Trophoblast cell (in vitro differentiated cells and primary cell): ENCODE data around the gene PLB1.

Source experiments
- DNase-seq, 2 donors: peaks; one replicate each; pipeline ENCODE4 v3.0.0-alpha.2; 2016
- H2AFZ ChIP-seq: 2 replicates; pipeline ENCODE4 v1.6.1; 2013; ENCODE audit warnings: low read length, moderate library complexity, mild to moderate bottlenecking; ENCODE audit not compliant: insufficient read depth, poor library complexity
- H2AK5ac ChIP-seq: 2 replicates; pipeline ENCODE4 v1.6.1; 2013; ENCODE audit warnings: mild to moderate bottlenecking, low read length
- H2BK120ac ChIP-seq: 2 replicates; pipeline ENCODE4 v1.6.1; 2013; ENCODE audit warnings: low read length, mild to moderate bottlenecking, moderate library complexity; ENCODE audit not compliant: insufficient read depth, poor library complexity
- H2BK12ac ChIP-seq: 2 replicates; pipeline ENCODE4 v1.6.1; 2013; ENCODE audit warnings: mild to moderate bottlenecking, low read length, moderate library complexity
- H2BK5ac ChIP-seq: 2 replicates; pipeline ENCODE4 v1.6.1; 2013; ENCODE audit warnings: low read length, low read depth, moderate library complexity, mild to moderate bottlenecking; ENCODE audit not compliant: poor library complexity
- H3K14ac ChIP-seq: 2 replicates; pipeline ENCODE4 v1.6.1; 2013; ENCODE audit warnings: mild to moderate bottlenecking, low read length
- H3K18ac ChIP-seq: 2 replicates; pipeline ENCODE4 v1.6.1; 2013; ENCODE audit warnings: mild to moderate bottlenecking, low read length
- H3K23ac ChIP-seq: 2 replicates; pipeline ENCODE4 v1.6.1; 2013; ENCODE audit warnings: low read length
- H3K27ac ChIP-seq: 2 replicates; pipeline ENCODE4 v1.5.1; 2013; ENCODE audit warnings: low read depth, mild to moderate bottlenecking, inconsistent platforms, low read length, moderate library complexity
- H3K27me3 ChIP-seq: 2 replicates; pipeline ENCODE4 v1.6.1; 2013; ENCODE audit warnings: inconsistent platforms, mild to moderate bottlenecking, low read length, moderate library complexity; ENCODE audit not compliant: insufficient read depth
- H3K36me3 ChIP-seq, 2 experiments: 1 replicate in 1 of 2; 2 replicates in 1 of 2; pipeline ENCODE4 v1.6.1; 2013; ENCODE audit warnings: low read length in 2 of 2, mild to moderate bottlenecking in 2 of 2, moderate library complexity in 1 of 2; ENCODE audit not compliant: insufficient read depth in 2 of 2, control insufficient read depth in 1 of 2
- H3K4ac ChIP-seq: 2 replicates; pipeline ENCODE4 v1.6.1; 2013; ENCODE audit warnings: low read depth, mild to moderate bottlenecking, low read length, moderate library complexity
- H3K4me1 ChIP-seq, 2 experiments: 1 replicate in 1 of 2; 2 replicates in 1 of 2; pipeline ENCODE4 v1.6.1; 2013; ENCODE audit warnings: low read length in 2 of 2, mild to moderate bottlenecking in 2 of 2, moderate library complexity in 1 of 2; ENCODE audit not compliant: insufficient read depth in 2 of 2, control insufficient read depth in 1 of 2
- H3K4me2 ChIP-seq: 2 replicates; pipeline ENCODE4 v1.6.1; 2013; ENCODE audit warnings: inconsistent platforms, mild to moderate bottlenecking, low read length, moderate library complexity
- H3K4me3 ChIP-seq: 2 replicates; pipeline ENCODE4 v1.5.1; 2013; ENCODE audit warnings: mild to moderate bottlenecking, low read depth, low read length, inconsistent platforms
- H3K79me1 ChIP-seq: one replicate; pipeline ENCODE4 v1.6.1; 2013; ENCODE audit warnings: low read length
- H3K79me2 ChIP-seq: 2 replicates; pipeline ENCODE4 v1.6.1; 2013; ENCODE audit warnings: low read length, mild to moderate bottlenecking; ENCODE audit not compliant: control insufficient read depth, insufficient read depth, poor library complexity
- H3K9ac ChIP-seq: 2 replicates; pipeline ENCODE4 v1.6.1; 2013; ENCODE audit warnings: mild to moderate bottlenecking, low read length
- H3K9me3 ChIP-seq: 2 replicates; pipeline ENCODE4 v1.6.1; 2013; ENCODE audit warnings: low read depth, mild to moderate bottlenecking, control low read depth, inconsistent platforms, low read length; ENCODE audit not compliant: insufficient read depth
- H4K12ac ChIP-seq: 2 replicates; pipeline ENCODE4 v1.6.1; 2013; ENCODE audit warnings: low read depth, mild to moderate bottlenecking, low read length, moderate library complexity
- H4K8ac ChIP-seq: 2 replicates; pipeline ENCODE4 v1.6.1; 2013; ENCODE audit warnings: low read depth, mild to moderate bottlenecking, low read length, moderate library complexity
- H4K91ac ChIP-seq: one replicate; pipeline ENCODE4 v1.6.1; 2013; ENCODE audit warnings: low read depth, mild to moderate bottlenecking, low read length, moderate library complexity
- WGBS: extraction: QIAGEN DNeasy Blood & Tissue Kit; methylation state at CpG from one replicate; pipeline ENCODE4 v1.1.7; 2013; ENCODE audit warnings: missing lambda C conversion rate; ENCODE audit not compliant: insufficient read length, insufficient coverage; ENCODE audit errors: extremely low coverage; 5-methylcytosine and 5-hydroxymethylcytosine counted together

The PLB1 gene

DNA sequence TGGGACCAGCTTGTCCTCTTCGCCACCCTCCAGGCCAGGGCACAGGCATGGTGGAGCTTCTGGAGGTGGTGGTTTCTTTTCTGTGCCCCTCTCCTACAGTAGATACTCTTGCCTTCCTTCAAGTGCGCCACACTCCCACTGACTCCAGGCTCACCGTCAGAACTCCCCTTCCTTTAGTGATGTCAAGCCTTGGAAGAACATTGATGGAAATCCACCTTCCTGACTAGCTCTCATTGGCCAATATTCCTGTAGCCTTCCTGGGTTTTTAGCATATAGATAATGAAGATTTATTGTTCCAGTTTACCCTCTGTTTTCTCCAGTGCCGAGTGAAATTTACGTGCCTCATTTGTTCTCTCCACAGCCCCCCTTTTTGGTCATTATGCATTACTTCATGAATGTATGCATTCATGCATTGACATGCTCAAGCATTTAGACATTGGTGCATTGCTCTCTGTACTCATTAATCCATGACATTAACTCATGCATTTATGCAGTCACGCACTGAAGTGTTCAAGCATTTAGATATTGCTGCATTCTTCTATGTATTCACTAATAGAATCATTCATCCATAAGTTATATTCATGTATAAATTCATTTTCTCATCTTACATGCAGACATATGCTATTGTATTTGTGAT is 37.3 kb downstream of the PLB1 start:
- Histone ChIP-seq H3K27me3 (no peaks in the 10 kb centered on the region), H3K4ac (no peak overlapping the region), H3K23ac (no peak overlapping the region), H2BK120ac (no peak overlapping the region), H4K8ac (no peak overlapping the region), H3K27ac (no peak overlapping the region), H3K36me3 (no peaks in the 10 kb centered on the region), H3K9me3 (no peaks in the 10 kb centered on the region), H3K79me1 (no peaks in the 10 kb centered on the region), H3K4me2 (no peak overlapping the region), H2AFZ (no peak overlapping the region), H3K14ac (no peak overlapping the region), H3K9ac (no peak overlapping the region), H2BK12ac (no peak overlapping the region), H3K18ac (no peak overlapping the region), H2AK5ac (no peak overlapping the region), H3K4me1 (peaks cover 2 to 3% of the 10 kb centered on the region in 2 experiments), H3K79me2 (no peaks in the 10 kb centered on the region), H2BK5ac (no peak overlapping the region), H4K91ac (no peak overlapping the region), H4K12ac (no peak overlapping the region), H3K4me3 (no peak overlapping the region)
- DNase-seq, result no peak
- WGBS, result no CpG with 5 or more reads among the region's 6 CpGs

DNA sequence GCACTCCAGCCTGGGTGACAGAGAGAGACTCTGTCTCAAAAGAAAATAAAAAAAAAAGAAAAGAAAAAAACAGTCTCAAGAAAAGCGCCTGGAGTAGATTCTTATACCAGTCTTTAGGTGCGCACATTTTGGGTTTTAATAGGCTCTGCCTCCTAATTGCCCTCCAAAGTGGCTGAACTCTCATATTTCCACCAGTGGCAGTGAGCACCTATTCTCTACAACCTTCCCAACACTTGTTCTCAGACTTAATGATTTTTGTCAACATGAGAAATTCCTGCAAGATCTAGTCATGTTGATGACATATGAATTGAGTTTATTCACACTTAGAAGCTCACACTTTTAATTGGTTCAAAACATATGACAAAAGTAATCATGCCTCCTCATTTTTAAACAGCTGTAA is 39.0 kb downstream of the PLB1 start:
- H3K4me3 ChIP-seq, result no peak overlapping the region
- peaks cover 2% of the 10 kb centered on the region for H3K9me3 ChIP-seq
- no peak overlapping the region for H3K4me2 ChIP-seq
- H4K8ac ChIP-seq, result no peak overlapping the region
- H2AFZ ChIP-seq, result no peak overlapping the region
- no peak overlapping the region for H2BK12ac ChIP-seq
- no peaks in the 10 kb centered on the region for H3K79me2 ChIP-seq
- no peak overlapping the region for H2AK5ac ChIP-seq
- H2BK120ac ChIP-seq, result no peak overlapping the region
- no peaks in the 10 kb centered on the region for H3K27me3 ChIP-seq
- H3K9ac ChIP-seq, result no peak overlapping the region
- WGBS, result no CpG with 5 or more reads among the region's 2 CpGs
- H3K14ac ChIP-seq, result no peak overlapping the region
- DNase-seq, result no peak
- no peak overlapping the region for H4K91ac ChIP-seq
- peaks cover 2 to 3% of the 10 kb centered on the region in 2 experiments for H3K4me1 ChIP-seq
- no peak overlapping the region for H2BK5ac ChIP-seq
- no peak overlapping the region for H3K23ac ChIP-seq
- H4K12ac ChIP-seq, result no peak overlapping the region
- H3K4ac ChIP-seq, result no peak overlapping the region
- no peaks in the 10 kb centered on the region for H3K36me3 ChIP-seq
- H3K18ac ChIP-seq, result no peak overlapping the region
- H3K27ac ChIP-seq, result no peak overlapping the region
- H3K79me1 ChIP-seq, result no peaks in the 10 kb centered on the region

DNA sequence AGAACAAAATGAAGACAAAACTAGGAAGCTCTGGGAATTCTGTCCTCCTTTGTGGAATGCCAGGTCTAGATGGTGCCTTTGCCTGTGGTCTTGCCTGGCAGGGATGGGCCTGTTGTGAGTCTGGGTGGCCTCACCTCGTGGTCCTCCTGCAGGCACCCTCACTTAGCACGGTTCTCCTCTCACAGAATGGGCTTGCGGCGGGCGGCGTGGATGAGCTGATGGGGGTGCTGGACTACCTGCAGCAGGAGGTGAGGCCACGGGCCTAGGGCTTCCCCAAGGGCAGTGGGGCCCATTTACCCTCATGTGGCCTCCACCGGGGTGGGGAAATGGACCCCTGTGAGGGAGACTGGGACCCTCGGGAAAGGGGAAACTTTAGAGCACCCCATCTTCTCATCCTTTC is 42.3 kb downstream of the PLB1 start:
- Histone ChIP-seq H3K23ac (no peak overlapping the region), H3K9ac (no peak overlapping the region), H3K9me3 (peaks cover 2% of the 10 kb centered on the region), H3K4ac (no peak overlapping the region), H3K4me3 (no peak overlapping the region), H3K27ac (no peak overlapping the region), H4K8ac (no peak overlapping the region), H3K18ac (no peak overlapping the region), H3K14ac (no peak overlapping the region), H3K4me1 (peaks cover 4 to 5% of the 10 kb centered on the region in 2 experiments), H3K4me2 (no peak overlapping the region), H2BK12ac (no peak overlapping the region), H3K79me1 (no peaks in the 10 kb centered on the region), H3K79me2 (no peaks in the 10 kb centered on the region), H3K27me3 (no peaks in the 10 kb centered on the region), H4K12ac (no peak overlapping the region), H2BK120ac (no peak overlapping the region), H2AFZ (no peak overlapping the region), H4K91ac (no peak overlapping the region), H3K36me3 (no peaks in the 10 kb centered on the region), H2BK5ac (no peak overlapping the region), H2AK5ac (no peak overlapping the region)
- DNase-seq, result no peak
- no CpG with 5 or more reads among the region's 9 CpGs for WGBS

DNA sequence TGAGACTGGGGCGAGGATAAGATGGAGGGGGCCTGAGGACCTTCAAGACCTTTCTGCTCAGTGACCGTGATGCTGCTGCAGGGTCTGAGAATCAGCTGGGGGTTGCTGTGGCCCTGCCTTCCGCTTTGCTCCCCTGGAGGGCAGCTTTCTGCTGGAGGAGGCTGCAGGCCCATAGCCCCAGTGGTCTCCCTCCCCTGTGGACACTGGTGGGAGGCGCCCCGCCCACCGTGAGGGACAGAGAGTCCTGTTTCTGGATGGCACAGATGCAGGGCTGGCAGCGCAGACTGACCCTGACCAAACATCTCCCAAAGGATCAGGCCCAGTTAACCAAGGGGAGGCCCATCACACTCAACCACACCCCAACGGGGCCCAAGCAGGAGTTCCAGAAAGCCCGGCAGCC is 42.8 kb downstream of the PLB1 start:
- no peak overlapping the region for H3K4me2 ChIP-seq
- H3K36me3 ChIP-seq, result no peaks in the 10 kb centered on the region
- no peak overlapping the region for H3K9ac ChIP-seq
- H3K79me2 ChIP-seq, result no peaks in the 10 kb centered on the region
- no peak overlapping the region for H3K4me3 ChIP-seq
- H2BK120ac ChIP-seq, result no peak overlapping the region
- H3K27me3 ChIP-seq, result no peaks in the 10 kb centered on the region
- no peak overlapping the region for H4K8ac ChIP-seq
- DNase-seq, result no peak
- no peak overlapping the region for H2BK12ac ChIP-seq
- WGBS, result no CpG with 5 or more reads among the region's 9 CpGs
- H2AFZ ChIP-seq, result no peak overlapping the region
- H3K14ac ChIP-seq, result no peak overlapping the region
- H3K23ac ChIP-seq, result no peak overlapping the region
- no peak overlapping the region for H4K91ac ChIP-seq
- peaks cover 2% of the 10 kb centered on the region for H3K9me3 ChIP-seq
- H2BK5ac ChIP-seq, result no peak overlapping the region
- H3K18ac ChIP-seq, result no peak overlapping the region
- H4K12ac ChIP-seq, result no peak overlapping the region
- H2AK5ac ChIP-seq, result no peak overlapping the region
- peaks cover 9 to 10% of the 10 kb centered on the region in 2 experiments for H3K4me1 ChIP-seq
- H3K79me1 ChIP-seq, result no peaks in the 10 kb centered on the region
- H3K27ac ChIP-seq, result no peak overlapping the region
- H3K4ac ChIP-seq, result no peak overlapping the region
